ENCODE measurements around the gene STXBP1.

GRCh38 chr9:127722055-127722745, 110.1 kb downstream of the STXBP1 start:
- TF ChIP-seq GATA3 (IDR thresholded peaks at IDR 0.05; ENCODE audit: low read depth, low read length) (no peak), GATA2 (IDR thresholded peaks at IDR 0.05; ENCODE audit: low read depth, low read length) (no peak)

Data from SH-SY5Y (cell line).